Neural cell (in vitro differentiated cells): ENCODE data around the gene PTPRG.

Experiments
- CTCF ChIP-seq: fragments of 450-650 bp; IDR thresholded peaks from 2 replicates; pipeline ENCODE4 v1.5.1; 2014; ENCODE audit warnings: antibody characterized with exemption, mild to moderate bottlenecking, moderate library complexity; ENCODE audit not compliant: poor library complexity, severe bottlenecking
- EP300 ChIP-seq: fragments of 450-650 bp; conservative IDR thresholded peaks from 2 replicates; pipeline ENCODE4 v1.6.1; 2014; ENCODE audit warnings: antibody characterized with exemption, mild to moderate bottlenecking, moderate library complexity; ENCODE audit not compliant: poor library complexity, severe bottlenecking
- POLR2AphosphoS5 ChIP-seq: IDR thresholded peaks from 2 replicates; pipeline ENCODE4 v1.6.1; 2012
- RAD21 ChIP-seq: fragments of 450-650 bp; conservative IDR thresholded peaks from 2 replicates; pipeline ENCODE4 v1.6.1; 2014; ENCODE audit warnings: antibody characterized with exemption, mild to moderate bottlenecking, moderate library complexity
- SMC3 ChIP-seq: fragments of 450-650 bp; conservative IDR thresholded peaks from 2 replicates; pipeline ENCODE4 v1.6.1; 2014; ENCODE audit warnings: antibody characterized with exemption, mild to moderate bottlenecking, moderate library complexity; ENCODE audit not compliant: poor library complexity

- no peak for TF ChIP-seq SMC3
- no peak for TF ChIP-seq CTCF
- TF ChIP-seq POLR2AphosphoS5 = no peak
- TF ChIP-seq RAD21 = no peak
- TF ChIP-seq EP300 = no peak
Measured at GRCh38 chr3:61925721-61926120, 364.4 kb downstream of the PTPRG start.
